ENCODE measurements around the gene TPBG.
A peak's percentile ranks its signal among the peaks of the same experiment; 100 is the strongest.

Gene TPBG

DNA sequence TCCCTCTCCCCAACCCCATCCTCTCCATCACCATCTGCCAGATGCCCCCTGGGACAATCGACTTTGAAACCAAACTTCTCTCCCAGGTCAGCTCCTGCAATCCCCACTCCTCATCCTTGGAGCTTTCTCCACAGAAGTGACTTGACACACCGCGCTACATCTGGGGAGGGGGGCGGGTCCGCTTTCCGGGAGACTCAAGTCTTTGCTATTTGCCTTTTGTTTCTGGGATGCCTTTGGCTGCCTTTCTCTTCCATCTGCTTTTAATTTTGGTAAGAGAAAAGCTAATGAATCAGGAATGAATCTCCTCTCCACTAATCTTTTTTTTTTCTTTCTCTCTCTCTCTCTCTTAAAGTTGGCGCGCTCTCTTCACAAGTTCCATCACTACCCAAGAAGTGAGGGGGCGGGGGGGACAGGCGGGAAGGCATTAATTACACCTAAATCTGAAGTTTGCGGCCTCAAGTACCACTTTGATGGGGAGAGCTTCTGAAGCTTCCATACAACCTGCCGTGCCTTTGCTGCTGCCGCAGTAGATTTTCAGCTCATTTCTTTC lies 664 bp upstream of the TPBG start:
- in situ Hi-C loops (cut with HindIII; ENCODE audit: low pct_unique_long_range_greater_than_20kb, low sequenced_read_pairs) = no loop called here
- no peak for DNase-seq (ENCODE audit: low read depth in 1 of 2, low spot score in 1 of 2)

DNA sequence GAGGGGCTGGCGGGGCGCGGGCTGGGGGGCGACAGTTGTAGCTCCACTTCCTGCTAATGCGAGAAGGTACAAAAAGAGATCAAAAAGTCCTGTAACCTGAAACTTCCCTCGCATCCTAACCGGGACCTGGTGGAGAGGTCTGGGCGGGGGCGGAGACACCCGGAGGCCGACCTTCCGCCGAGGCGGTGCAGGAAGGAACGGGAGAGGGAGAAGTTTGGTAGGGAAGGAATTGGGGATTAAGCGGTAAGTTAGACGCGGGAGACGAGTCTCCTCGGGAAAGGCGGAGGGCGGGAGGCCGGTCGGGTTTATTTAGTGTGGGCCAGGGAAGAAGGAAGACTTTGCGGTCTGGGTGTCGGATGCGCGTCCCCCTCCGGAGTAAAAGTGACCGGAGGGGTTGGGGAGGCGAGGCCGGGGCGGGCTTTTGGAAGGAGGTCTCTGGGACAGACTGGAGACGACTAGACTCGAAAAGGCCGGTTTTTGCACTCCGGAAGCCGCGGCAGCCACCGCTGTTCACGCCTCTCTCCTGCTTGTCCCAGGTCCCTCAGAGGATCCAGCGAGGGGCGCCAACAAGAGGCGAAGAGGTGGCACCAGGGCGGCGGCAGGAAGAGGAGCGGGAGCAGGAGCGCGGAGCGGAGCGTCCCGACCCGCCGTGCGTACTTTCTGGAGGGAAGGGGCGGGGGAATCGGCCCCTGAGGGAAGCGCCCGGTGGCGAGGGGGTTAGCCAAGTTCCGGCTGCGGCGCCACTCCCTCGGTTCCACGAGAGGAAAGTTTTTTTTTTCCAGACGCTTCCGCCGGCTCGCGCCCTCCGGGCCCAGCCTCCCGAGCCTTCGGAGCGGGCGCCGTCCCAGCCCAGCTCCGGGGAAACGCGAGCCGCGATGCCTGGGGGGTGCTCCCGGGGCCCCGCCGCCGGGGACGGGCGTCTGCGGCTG lies 734 bp downstream of the TPBG start:
- DNase-seq (ENCODE audit: low read depth in 1 of 2, low spot score in 1 of 2) = peak; percentile 47 to 78
- in situ Hi-C loops (cut with HindIII; ENCODE audit: low pct_unique_long_range_greater_than_20kb, low sequenced_read_pairs) = no loop called here
- TF ChIP-seq JUND (IDR thresholded peaks at IDR 0.05; ENCODE audit: low read depth) = no peak

More for the DNA sequence above, 664 bp upstream of the TPBG start:
- TF ChIP-seq JUND (IDR thresholded peaks at IDR 0.05; ENCODE audit: low read depth) = no peak

DNA sequence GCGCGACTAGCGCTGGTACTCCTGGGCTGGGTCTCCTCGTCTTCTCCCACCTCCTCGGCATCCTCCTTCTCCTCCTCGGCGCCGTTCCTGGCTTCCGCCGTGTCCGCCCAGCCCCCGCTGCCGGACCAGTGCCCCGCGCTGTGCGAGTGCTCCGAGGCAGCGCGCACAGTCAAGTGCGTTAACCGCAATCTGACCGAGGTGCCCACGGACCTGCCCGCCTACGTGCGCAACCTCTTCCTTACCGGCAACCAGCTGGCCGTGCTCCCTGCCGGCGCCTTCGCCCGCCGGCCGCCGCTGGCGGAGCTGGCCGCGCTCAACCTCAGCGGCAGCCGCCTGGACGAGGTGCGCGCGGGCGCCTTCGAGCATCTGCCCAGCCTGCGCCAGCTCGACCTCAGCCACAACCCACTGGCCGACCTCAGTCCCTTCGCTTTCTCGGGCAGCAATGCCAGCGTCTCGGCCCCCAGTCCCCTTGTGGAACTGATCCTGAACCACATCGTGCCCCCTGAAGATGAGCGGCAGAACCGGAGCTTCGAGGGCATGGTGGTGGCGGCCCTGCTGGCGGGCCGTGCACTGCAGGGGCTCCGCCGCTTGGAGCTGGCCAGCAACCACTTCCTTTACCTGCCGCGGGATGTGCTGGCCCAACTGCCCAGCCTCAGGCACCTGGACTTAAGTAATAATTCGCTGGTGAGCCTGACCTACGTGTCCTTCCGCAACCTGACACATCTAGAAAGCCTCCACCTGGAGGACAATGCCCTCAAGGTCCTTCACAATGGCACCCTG lies 1.6 kb downstream of the TPBG start:
- in situ Hi-C loops (cut with HindIII; ENCODE audit: low pct_unique_long_range_greater_than_20kb, low sequenced_read_pairs) = no loop called here
- peak in 1 of 2 experiments; percentile 71 for DNase-seq (ENCODE audit: low read depth in 1 of 2, low spot score in 1 of 2)
- TF ChIP-seq JUND (IDR thresholded peaks at IDR 0.05; ENCODE audit: low read depth) = no peak

DNA sequence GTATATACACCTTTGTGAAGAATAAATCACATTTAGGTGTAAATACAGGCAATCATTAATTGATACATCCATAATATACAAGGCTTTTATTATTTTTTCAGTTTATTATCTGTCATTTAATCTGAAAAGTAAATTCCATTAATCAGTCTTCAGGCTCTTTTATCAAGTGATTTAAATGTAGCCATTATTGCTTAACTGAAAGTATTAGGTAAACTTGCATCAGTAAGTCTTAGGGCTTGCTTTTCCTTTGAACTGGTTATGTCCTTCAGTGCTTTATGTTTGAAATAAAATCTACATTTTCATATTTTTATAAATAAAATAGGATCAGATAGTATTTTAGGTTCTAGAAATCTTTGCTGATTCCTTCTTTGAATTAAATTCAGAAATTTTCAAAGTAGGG lies 4.1 kb downstream of the TPBG start:
- no peak for DNase-seq (ENCODE audit: low read depth in 1 of 2, low spot score in 1 of 2)
- no peak for TF ChIP-seq JUND (IDR thresholded peaks at IDR 0.05; ENCODE audit: low read depth)
- in situ Hi-C loops (cut with HindIII; ENCODE audit: low pct_unique_long_range_greater_than_20kb, low sequenced_read_pairs) = no loop called here

DNA sequence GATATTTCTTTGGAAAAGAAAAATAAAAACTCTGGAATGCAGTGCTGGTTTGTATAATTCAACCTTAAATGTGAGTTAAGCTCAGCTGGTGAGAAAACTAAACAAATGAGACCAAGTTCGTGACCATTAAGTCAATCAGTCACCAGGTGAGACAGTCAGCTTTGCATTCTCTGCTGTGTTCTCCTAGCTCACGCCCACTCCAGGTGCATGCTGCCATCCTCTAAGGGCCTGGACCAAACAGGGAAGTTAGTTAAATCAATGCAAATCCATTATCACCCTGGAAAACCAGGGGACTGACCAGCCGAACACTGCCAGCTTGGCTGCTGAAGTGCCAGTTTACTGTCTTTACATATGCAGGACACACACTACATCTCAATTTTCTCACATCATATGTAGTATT lies 7.2 kb downstream of the TPBG start:
- DNase-seq (ENCODE audit: low read depth in 1 of 2, low spot score in 1 of 2) = no peak
- no peak for TF ChIP-seq JUND (IDR thresholded peaks at IDR 0.05; ENCODE audit: low read depth)
- in situ Hi-C loops (cut with HindIII; ENCODE audit: low pct_unique_long_range_greater_than_20kb, low sequenced_read_pairs) = no loop called here

DNA sequence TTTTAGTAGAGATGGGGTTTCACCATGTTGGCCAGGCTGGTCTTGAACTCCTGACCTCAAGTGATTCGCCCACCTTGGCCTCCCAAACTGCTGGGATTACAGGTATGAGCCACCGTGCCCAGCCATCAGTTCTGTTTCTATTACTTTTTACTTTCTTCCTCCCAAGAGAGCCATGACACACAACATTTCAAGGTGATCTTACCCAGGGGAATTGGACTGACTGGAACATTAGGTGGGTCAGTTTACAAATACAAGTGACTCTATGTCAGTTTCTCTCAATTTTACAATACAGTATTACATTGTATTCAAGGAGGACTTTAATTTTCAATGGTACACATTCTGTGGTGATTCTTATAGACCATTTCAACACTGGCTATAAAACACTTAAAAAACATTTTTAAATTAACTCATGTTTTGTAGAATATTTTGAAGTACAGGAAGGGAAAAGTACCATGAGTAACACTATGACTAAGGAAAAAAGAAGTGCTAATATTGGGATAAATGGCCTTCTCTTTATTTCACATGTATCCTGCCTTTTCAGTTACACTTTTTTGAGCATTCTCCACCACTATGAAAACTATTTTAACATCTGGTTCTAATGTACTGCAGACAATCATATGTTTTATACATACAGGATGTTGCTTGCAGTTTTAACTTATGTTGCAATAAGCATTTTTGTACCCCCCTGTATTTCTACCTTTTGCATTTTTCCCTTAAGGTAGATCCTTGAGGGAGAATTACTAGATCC lies 8.4 kb downstream of the TPBG start:
- no peak for TF ChIP-seq JUND (IDR thresholded peaks at IDR 0.05; ENCODE audit: low read depth)
- DNase-seq (ENCODE audit: low read depth in 1 of 2, low spot score in 1 of 2) = no peak
- in situ Hi-C loops (cut with HindIII; ENCODE audit: low pct_unique_long_range_greater_than_20kb, low sequenced_read_pairs) = no loop called here

DNA sequence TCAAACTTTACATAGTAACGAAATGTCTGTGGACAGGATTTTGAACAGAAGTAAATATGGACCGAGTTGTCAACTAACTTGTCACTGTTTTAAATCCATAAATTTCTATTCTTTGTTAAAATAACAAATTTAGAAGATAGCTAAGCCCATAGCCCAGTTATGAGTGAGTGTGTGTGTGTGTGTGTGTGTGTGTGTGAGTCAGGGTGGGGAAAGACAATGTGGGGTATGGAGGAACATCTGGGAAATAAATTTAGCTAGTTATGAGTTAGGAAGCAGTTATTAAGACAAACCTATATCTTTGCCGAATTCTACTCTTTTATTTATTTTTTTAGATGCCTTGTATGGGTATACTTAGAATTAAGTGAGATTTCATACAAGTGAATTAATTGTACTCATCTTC lies 9.0 kb downstream of the TPBG start:
- TF ChIP-seq JUND (IDR thresholded peaks at IDR 0.05; ENCODE audit: low read depth) = no peak

DNA sequence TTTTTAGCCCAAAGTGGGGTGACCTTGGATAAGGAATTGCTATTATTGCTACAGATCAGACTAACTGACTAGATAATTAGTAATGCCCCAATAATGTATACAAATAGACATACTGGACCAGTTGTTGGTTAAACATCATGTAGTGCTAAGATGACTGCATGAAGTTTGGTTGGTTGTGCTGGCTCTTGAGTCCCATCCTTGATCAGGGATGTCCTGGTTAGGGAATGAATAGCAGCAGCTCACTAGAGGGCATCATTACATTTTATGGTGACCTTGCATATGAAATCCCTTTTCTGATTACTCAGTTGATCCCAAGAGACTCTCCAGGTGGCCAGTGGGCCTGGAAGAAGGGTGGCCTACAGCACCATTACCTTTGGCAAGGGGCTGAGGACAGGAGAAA lies 10.9 kb downstream of the TPBG start:
- no peak for TF ChIP-seq JUND (IDR thresholded peaks at IDR 0.05; ENCODE audit: low read depth)
- in situ Hi-C loops (cut with HindIII; ENCODE audit: low pct_unique_long_range_greater_than_20kb, low sequenced_read_pairs) = no loop called here
- no peak for DNase-seq (ENCODE audit: low read depth in 1 of 2, low spot score in 1 of 2)

More for the DNA sequence above, 9.0 kb downstream of the TPBG start:
- DNase-seq (ENCODE audit: low read depth in 1 of 2, low spot score in 1 of 2) = no peak
- in situ Hi-C loops (cut with HindIII; ENCODE audit: low pct_unique_long_range_greater_than_20kb, low sequenced_read_pairs) = no loop called here

DNA sequence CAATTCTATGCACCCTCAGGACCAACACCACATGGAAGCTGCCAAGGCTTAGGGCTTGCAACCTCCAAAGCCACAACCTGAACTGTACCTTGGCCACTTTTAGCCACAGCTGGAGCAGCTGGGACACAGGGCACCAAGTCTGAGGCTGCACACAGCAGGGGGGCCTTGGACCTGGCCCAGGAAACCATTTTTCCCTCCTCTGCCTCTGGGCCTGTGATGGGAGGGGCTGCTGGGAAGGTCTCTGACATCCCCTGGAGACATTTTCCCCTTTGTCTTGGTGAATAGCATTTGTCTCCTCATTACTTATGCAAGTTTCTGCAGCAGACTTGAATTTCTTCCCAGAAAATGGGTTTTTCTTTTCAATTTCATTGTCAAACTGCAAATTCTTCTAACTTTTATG lies 13.0 kb downstream of the TPBG start:
- no peak for DNase-seq (ENCODE audit: low read depth in 1 of 2, low spot score in 1 of 2)
- in situ Hi-C loops (cut with HindIII; ENCODE audit: low pct_unique_long_range_greater_than_20kb, low sequenced_read_pairs) = no loop called here
- no peak for TF ChIP-seq JUND (IDR thresholded peaks at IDR 0.05; ENCODE audit: low read depth)

DNA sequence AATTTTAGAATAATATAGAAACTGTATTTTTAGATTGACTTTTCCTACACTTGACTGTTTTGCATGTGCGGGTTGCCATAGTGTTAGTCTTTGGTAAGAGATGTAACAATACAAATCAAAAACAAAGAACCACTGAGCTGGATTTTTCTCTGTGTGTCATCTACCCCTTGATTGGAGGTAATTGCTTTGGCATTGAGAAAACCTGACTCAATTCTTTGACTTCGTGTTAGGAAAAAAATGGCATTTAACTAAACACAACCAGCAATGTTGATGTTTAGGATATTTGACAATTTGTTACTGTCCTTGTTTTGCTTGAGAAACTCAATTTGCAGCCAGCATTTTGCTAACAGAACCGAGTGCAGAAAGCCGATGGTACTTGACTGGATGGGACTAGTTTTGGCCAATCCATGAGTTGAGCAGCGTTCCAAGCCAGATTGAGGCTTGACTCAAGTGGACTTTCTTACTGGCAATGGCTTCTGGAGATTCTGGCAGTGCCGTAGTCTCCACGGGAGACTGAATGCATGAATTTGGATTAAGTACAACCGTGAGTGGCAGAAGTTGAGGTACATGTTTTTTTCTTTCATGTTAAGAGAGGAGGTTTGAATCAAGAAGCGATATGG lies 17.1 kb downstream of the TPBG start:
- TF ChIP-seq JUND (IDR thresholded peaks at IDR 0.05; ENCODE audit: low read depth) = no peak
- in situ Hi-C loops (cut with HindIII; ENCODE audit: low pct_unique_long_range_greater_than_20kb, low sequenced_read_pairs) = no loop called here

DNA sequence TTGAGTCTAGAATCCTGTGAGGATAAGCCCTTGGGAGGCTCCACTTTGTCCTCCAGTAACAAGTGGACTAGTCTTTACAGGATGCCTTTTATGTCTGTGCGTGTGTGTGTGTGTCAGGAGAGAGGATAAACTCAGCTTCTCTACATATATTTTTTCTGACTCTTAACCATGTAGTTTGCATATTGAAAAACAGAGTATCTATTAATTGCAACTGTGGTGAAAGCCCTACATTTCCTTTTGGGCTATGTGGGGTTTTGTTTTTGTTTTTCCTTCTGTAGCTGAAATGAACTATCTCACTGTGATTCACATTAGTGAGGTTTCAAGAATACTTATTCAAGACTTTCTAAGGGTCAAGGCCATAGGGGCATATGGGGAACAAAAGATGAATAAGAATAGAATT lies 17.7 kb downstream of the TPBG start:
- TF ChIP-seq JUND (IDR thresholded peaks at IDR 0.05; ENCODE audit: low read depth) = no peak
- in situ Hi-C loops (cut with HindIII; ENCODE audit: low pct_unique_long_range_greater_than_20kb, low sequenced_read_pairs) = no loop called here
- DNase-seq (ENCODE audit: low read depth in 1 of 2, low spot score in 1 of 2) = no peak

More for the DNA sequence above, 17.1 kb downstream of the TPBG start:
- no peak for DNase-seq (ENCODE audit: low read depth in 1 of 2, low spot score in 1 of 2)

DNA sequence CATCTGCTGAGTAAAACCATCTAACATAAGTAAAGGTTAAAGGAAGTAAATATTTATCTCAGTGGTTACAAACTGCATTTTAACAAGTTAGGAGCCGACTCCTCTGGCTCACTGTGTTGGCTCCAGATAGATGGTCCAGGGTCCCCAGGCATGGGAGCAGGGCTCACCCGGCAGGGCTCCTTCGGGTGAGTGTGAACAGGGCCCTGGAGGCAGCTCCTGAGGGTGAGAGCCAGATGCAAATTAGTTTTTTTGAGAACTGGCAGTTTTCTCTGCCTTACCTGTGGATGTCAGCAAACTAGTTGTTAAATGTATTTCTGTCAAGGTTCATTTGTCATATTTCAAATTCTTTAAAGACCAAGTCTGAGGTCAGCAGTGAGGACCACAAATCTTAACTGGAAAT lies 21.5 kb downstream of the TPBG start:
- TF ChIP-seq JUND (IDR thresholded peaks at IDR 0.05; ENCODE audit: low read depth) = no peak
- in situ Hi-C loops (cut with HindIII; ENCODE audit: low pct_unique_long_range_greater_than_20kb, low sequenced_read_pairs) = no loop called here
- DNase-seq (ENCODE audit: low read depth in 1 of 2, low spot score in 1 of 2) = no peak

Measured in T47D (cell line).